Stomach (tissue), 8 donors: ENCODE measurements around the gene SPX. TPM values are rescaled to one million over a fixed set of nuclear protein-coding genes. Genes with fewer than 3 reads are reported as not detected.

Source experiments
- polyA plus RNA-seq, 3 donors: library from polyadenylated mRNA; stranded (reverse); fragments of 200-250 nt; gene quantifications; one replicate each; pipeline ENCODE4 v1.2.3, GENCODE V29; 2013
- total RNA-seq, 5 donors: library from RNA; depleted of rRNA; stranded (reverse); fragments of >200 nt; gene quantifications; one replicate each; pipeline versions ENCODE4 v1.1.0 to v1.2.3, GENCODE V29; 2014 to 2016
- donor health status: healthy with polysubstance abuse.
- donor health status: Bipolar disorder and iron deficiency.
- donor health status: healthy.

The SPX gene
- total and polyA plus RNA-seq, 8 donors, result 0.28 to 1.6 (median 1.0) TPM; not detected in 4

Other genes with a start within 250 kb of the SPX start
- not detected for gene SLCO1A2, start 191.4 kb upstream of the SPX start, total RNA-seq
- not detected for gene SLCO1A2, start 191.4 kb upstream of the SPX start, polyA plus RNA-seq
- not detected for gene IAPP, start 153.4 kb upstream of the SPX start, total RNA-seq
- 1 to 10 TPM in 1 of 3 donors, under 1 TPM in 1, not detected in 1; 0.15 to 1.2 TPM for gene IAPP, start 153.4 kb upstream of the SPX start, polyA plus RNA-seq
- gene PYROXD1, start 88.6 kb upstream of the SPX start, total RNA-seq, result 10 to 100 TPM in 3 of 5 donors, 1 to 10 TPM in 2; 3.5 to 39.1 (median 22.2) TPM
- gene PYROXD1, start 88.6 kb upstream of the SPX start, polyA plus RNA-seq, result 10 to 100 TPM; 11.7 to 18.8 (median 13.4) TPM
- gene RECQL, start 24.7 kb upstream of the SPX start, total RNA-seq, result 10 to 100 TPM in 3 of 5 donors, 1 to 10 TPM in 2; 4.3 to 56.5 (median 18.3) TPM
- 10 to 100 TPM in 2 of 3 donors, 1 to 10 TPM in 1; 9.6 to 12.8 (median 12.5) TPM for gene RECQL, start 24.7 kb upstream of the SPX start, polyA plus RNA-seq
- gene GOLT1B, start 24.5 kb upstream of the SPX start, total RNA-seq, result 10 to 100 TPM in 4 of 5 donors, 1 to 10 TPM in 1; 9.3 to 52.1 (median 16.8) TPM
- gene GOLT1B, start 24.5 kb upstream of the SPX start, polyA plus RNA-seq, result 10 to 100 TPM; 11.0 to 15.5 (median 11.4) TPM
- not detected for gene GYS2, start 78.6 kb downstream of the SPX start, total RNA-seq
- gene GYS2, start 78.6 kb downstream of the SPX start, polyA plus RNA-seq, result under 1 TPM in 1 of 3 donors, not detected in 2; 0.33 TPM
- 100 to 1,000 TPM in 4 of 5 donors, 10 to 100 TPM in 1; 94.5 to 445 (median 272) TPM for gene LDHB, start 131.5 kb downstream of the SPX start, total RNA-seq
- 100 to 1,000 TPM; 325 to 523 (median 491) TPM for gene LDHB, start 131.5 kb downstream of the SPX start, polyA plus RNA-seq
- gene KCNJ8, start 248.4 kb downstream of the SPX start, total RNA-seq, result 10 to 100 TPM in 3 of 5 donors, not detected in 2; 10.6 to 19.6 (median 16.7) TPM
- gene KCNJ8, start 248.4 kb downstream of the SPX start, polyA plus RNA-seq, result 1 to 10 TPM; 5.7 to 7.2 (median 5.8) TPM